ENCODE results near the gene DLX1.

Gene DLX1

DNA sequence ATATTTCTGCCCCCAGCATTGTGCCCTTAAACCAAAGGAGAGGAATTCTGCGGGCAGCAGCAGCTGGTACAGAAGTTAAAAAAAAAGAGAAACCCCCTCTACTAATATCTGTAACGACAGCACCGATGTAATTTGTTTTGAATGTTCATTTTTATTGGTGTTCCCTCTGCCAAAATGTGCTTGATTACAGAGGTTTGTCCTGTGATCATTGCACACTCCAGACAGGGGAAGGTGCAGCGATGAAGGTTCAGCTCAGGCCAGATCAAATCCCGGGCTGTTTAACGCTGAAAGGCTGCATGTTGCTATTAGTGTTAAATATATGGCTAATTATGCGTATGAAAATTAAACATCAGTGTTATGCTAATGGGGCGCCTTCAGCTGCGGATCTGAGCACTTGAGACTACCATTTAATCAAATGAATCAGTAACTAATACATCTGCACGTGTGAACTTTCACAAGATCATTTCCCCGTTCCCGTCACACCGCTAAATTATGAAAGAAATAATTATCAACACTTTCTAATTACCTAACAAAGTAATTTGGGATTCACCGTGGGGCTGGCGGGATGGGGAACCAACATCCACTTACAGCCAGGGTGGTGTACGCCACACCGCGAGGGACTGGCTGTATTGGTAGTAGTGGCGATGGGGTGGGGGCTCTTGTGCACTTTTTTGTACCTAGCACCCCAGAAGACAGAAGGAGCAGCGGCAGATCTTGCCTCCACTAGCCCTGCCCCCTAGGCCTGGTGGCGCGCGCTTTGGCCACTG is 1.5 kb upstream of the DLX1 start:
- DNase-seq (ENCODE audit: low read depth): no peak
- TF ChIP-seq, protein P1, sequence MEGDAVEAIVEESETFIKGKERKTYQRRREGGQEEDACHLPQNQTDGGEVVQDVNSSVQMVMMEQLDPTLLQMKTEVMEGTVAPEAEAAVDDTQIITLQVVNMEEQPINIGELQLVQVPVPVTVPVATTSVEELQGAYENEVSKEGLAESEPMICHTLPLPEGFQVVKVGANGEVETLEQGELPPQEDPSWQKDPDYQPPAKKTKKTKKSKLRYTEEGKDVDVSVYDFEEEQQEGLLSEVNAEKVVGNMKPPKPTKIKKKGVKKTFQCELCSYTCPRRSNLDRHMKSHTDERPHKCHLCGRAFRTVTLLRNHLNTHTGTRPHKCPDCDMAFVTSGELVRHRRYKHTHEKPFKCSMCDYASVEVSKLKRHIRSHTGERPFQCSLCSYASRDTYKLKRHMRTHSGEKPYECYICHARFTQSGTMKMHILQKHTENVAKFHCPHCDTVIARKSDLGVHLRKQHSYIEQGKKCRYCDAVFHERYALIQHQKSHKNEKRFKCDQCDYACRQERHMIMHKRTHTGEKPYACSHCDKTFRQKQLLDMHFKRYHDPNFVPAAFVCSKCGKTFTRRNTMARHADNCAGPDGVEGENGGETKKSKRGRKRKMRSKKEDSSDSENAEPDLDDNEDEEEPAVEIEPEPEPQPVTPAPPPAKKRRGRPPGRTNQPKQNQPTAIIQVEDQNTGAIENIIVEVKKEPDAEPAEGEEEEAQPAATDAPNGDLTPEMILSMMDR (conservative IDR thresholded peaks at IDR 0.05; ENCODE audit: low read length): no peak
- H3K4me3 ChIP-seq (ENCODE audit: low read length): peak overlapping the region; percentile 67

DNA sequence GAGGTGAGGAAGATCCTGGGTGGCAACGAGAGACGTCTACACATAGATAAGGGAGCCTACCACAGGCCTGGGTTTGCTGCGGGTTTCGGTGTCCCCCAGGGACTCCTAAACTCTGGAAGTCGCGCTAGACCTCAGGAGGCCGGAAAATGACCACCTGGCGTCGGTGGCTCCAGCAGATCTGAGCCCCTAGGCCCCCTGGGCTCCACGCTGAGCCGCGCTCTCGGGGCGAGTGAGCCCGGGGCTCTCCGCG is 987 bp upstream of the DLX1 start:
- DNase-seq (ENCODE audit: low read depth): no peak
- TF ChIP-seq, protein P1 (conservative IDR thresholded peaks at IDR 0.05; ENCODE audit: low read length): no peak
- H3K4me3 ChIP-seq (ENCODE audit: low read length): peak overlapping the region; percentile 67

DNA sequence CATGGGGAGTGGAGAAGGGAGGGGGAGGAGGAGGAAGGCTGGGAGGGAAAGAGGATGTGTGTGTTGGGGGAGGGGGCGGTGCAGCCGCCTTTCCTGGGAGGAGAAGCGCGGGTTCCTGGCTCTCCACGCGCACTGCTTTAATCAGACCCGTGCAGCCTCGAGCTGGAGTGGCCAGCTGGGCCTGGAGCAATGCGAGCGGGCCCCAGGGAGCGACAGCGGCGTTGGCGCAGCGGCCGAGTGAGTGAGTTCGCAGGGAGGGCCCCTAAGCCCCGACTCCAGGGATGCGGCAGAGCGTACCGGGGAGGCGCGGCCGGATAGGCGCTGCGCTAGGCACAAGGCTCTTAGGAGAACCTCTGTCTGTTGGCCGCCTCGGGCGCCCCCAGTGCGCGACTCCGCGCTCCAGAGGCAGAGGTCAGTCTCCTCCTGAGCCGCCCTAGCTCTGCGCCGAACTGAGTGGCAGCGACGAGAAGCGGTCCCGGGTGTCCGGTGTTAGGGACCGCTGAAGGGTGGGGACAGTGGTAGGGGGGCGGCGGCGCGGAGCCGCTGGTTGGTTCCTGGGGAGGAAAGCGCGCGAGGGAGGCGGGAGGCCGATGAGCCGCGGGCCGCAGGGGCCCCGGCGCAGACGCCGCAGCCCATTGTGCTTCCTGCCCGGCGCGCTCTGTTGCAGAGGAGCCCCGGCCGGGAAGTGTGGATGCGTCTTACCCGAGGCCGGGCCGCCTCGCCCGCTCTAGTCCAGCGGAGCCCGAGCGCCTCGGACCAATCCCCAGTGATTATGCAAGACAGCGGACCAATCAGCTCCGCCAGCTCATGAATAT is 455 bp upstream of the DLX1 start:
- DNase-seq (ENCODE audit: low read depth): peak; percentile 97
- TF ChIP-seq, protein P1 (conservative IDR thresholded peaks at IDR 0.05; ENCODE audit: low read length): no peak
- H3K4me3 ChIP-seq (ENCODE audit: low read length): peak overlapping the region; percentile 67

DNA sequence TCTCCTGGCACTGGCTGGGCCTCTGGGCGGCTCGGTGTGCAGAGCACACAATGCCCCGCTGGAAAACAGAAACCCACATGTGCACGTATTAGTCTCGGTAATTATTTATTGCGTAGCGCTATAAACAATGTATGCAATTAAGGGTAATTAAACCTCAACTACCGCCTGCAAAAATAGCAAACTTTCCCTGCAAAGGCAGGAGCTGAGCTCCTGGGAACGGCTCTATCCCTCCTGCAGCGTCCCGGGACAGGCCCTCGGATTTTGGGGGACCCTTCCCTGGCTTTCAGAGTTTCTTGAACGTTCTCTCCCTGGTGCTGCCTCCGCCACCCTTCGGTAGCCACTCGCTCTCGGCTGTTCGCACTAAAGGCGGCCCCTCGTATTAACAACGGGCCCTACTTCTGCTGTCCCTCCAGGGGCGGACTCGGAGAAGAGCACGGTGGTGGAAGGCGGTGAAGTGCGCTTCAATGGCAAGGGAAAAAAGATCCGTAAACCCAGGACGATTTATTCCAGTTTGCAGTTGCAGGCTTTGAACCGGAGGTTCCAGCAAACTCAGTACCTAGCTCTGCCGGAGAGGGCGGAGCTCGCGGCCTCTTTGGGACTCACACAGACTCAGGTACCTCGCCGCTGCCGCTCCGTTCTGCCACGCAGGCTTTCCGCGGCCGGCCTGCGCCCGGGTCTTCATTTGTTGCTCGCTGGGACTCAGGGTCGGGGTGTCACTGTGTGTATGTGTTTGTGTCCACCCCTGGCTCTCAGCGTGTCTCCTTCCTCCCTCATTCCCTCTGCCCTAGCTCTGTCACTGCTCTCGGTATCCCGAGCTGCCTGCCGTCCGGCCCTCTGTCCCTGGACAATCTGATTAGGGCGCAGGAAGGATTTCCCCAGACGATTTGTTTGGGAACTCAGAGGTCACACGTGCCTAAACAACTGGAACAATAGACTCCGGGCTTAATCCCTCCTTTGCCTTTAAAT is 1.2 kb downstream of the DLX1 start:
- no peak for DNase-seq (ENCODE audit: low read depth)

DNA sequence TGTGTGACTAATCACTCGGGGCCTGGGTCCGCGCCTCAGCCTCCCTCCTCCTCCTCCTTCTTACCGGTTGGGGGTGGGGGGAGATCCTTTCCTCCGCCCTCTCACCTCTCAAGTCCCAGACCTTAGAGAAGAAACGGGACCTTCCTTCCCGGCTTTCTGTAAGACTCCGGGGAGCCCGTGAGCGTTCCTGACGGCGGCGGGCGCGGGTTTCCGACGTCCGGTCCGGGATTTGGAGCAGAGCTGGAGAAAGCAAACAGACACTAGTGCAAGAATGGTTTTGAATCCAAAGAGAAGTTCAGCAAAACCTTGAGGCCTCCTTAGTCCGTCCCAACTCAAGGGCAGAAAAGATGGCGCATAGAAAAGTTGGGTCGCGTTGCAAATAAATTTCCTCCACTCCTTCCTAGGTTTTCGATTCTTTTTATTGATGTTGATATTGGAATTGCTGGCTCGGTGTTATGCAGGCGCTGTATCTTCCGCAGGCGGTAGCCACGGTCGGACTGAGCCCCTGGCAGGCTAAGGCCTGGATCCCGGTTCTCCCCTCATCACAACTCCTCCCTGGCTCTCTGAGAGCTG is 2.0 kb downstream of the DLX1 start:
- TF ChIP-seq, protein P1 (conservative IDR thresholded peaks at IDR 0.05; ENCODE audit: low read length): no peak
- peak overlapping the region; percentile 67 for H3K4me3 ChIP-seq (ENCODE audit: low read length)
- DNase-seq (ENCODE audit: low read depth): no peak

More for the DNA sequence above, 1.2 kb downstream of the DLX1 start:
- H3K4me3 ChIP-seq (ENCODE audit: low read length): peak overlapping the region; percentile 67
- TF ChIP-seq, protein P1 (conservative IDR thresholded peaks at IDR 0.05; ENCODE audit: low read length): peak; percentile 29

DNA sequence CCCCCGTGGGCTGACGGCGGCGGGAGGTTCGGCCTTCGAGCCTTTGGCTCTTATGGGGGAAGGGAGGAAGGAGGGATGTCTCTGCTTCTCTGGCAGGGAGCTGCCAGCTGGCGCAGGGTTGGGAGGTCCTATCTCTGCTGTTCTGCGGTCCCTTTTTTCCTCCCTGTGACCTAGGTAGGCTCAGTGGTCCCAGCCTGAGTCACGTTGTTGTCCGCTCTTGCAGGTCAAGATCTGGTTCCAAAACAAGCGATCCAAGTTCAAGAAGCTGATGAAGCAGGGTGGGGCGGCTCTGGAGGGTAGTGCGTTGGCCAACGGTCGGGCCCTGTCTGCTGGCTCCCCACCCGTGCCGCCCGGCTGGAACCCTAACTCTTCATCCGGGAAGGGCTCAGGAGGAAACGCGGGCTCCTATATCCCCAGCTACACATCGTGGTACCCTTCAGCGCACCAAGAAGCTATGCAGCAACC is 2.5 kb downstream of the DLX1 start:
- no peak for DNase-seq (ENCODE audit: low read depth)
- peak overlapping the region; percentile 67 for H3K4me3 ChIP-seq (ENCODE audit: low read length)
- TF ChIP-seq, protein P1 (conservative IDR thresholded peaks at IDR 0.05; ENCODE audit: low read length): no peak

All from AG10803 (cell line).